HG03571 (cell line): ENCODE data around the gene SEC24A.
A peak's percentile ranks its signal among the peaks of the same experiment; 100 is the strongest.
"Not testable (repeated sequence)": the region's sequence is repeated elsewhere in the genome, so short reads cannot be mapped to it uniquely, and the experiment has no call there.

ENCODE experiments used
- ATAC-seq: cut with Tn5 transposase; IDR thresholded peaks from one replicate; pipeline ENCODE4 v1.9.1; 2021; ENCODE audit not compliant: unreplicated experiment

Gene SEC24A

GRCh38 chr5:134649163-134649835 is 714 bp downstream of the SEC24A start:
- peak; percentile 5 for ATAC-seq

GRCh38 chr5:134650660-134651059 is 2.1 kb downstream of the SEC24A start:
- not testable (repeated sequence) for ATAC-seq

GRCh38 chr5:134651531-134651930 is 2.9 kb downstream of the SEC24A start:
- ATAC-seq: no peak

- ATAC-seq: no peak
Measured at GRCh38 chr5:134656690-134657089, 8.1 kb downstream of the SEC24A start.

- no peak for ATAC-seq
Measured at GRCh38 chr5:134659456-134659855, 10.9 kb downstream of the SEC24A start.

- ATAC-seq: no peak
Measured at GRCh38 chr5:134659922-134660321, 11.3 kb downstream of the SEC24A start.

- ATAC-seq: no peak
Measured at GRCh38 chr5:134662971-134663370, 14.4 kb downstream of the SEC24A start.

GRCh38 chr5:134664448-134664847 is 15.9 kb downstream of the SEC24A start:
- no peak for ATAC-seq

- ATAC-seq: not testable (repeated sequence)
Measured at GRCh38 chr5:134673546-134673945, 25.0 kb downstream of the SEC24A start.

- ATAC-seq: not testable (repeated sequence)
Measured at GRCh38 chr5:134677357-134677756, 28.8 kb downstream of the SEC24A start.

- ATAC-seq: not testable (repeated sequence)
Measured at GRCh38 chr5:134690144-134690543, 41.6 kb downstream of the SEC24A start.

- ATAC-seq: no peak
Measured at GRCh38 chr5:134692722-134693121, 44.1 kb downstream of the SEC24A start.

GRCh38 chr5:134708301-134708700 is 59.7 kb downstream of the SEC24A start:
- ATAC-seq: no peak

- ATAC-seq: no peak
Measured at GRCh38 chr5:134714120-134714519, 65.5 kb downstream of the SEC24A start.

- ATAC-seq: no peak
Measured at GRCh38 chr5:134714541-134714940, 66.0 kb downstream of the SEC24A start.

GRCh38 chr5:134715466-134715865 is 66.9 kb downstream of the SEC24A start:
- ATAC-seq: not testable (repeated sequence)

- ATAC-seq: no peak
Measured at GRCh38 chr5:134724872-134725271, 76.3 kb downstream of the SEC24A start.

- ATAC-seq: no peak
Measured at GRCh38 chr5:134732819-134733218, 84.2 kb downstream of the SEC24A start.

- no peak for ATAC-seq
Measured at GRCh38 chr5:134735243-134735642, 86.7 kb downstream of the SEC24A start.

GRCh38 chr5:134736173-134736812 is 87.7 kb downstream of the SEC24A start:
- no peak for ATAC-seq

- peak; percentile 96 for ATAC-seq
Measured at GRCh38 chr5:134738133-134738962, 89.8 kb downstream of the SEC24A start, which contains the start of gene CAMLG. Gene CAMLG (plus strand): TSS chr5:134738548. CDS start chr5:134738621, 73 bp downstream.
